ENCODE measurements around the gene GIT2.

GRCh38 chr12:109926016-109926415 is 70.2 kb downstream of the GIT2 start:
- no peak for TF ChIP-seq POLR2A (IDR thresholded peaks at IDR 0.05; ENCODE audit: low read length)
- no peak for TF ChIP-seq GATA1 (IDR thresholded peaks at IDR 0.05; ENCODE audit: low read depth, low read length)

Measured in erythroblast (primary cell).